Measurements from ENCODE around the gene CDC42BPB.

- TF ChIP-seq CTCF (IDR thresholded peaks at IDR 0.05; ENCODE audit: insufficient read depth, low read depth, low read length) (no peak), EZH2 (IDR thresholded peaks at IDR 0.05; ENCODE audit: insufficient read depth, low read length) (no peak)
Observed at GRCh38 chr14:102983496-102983895, 73.9 kb downstream of the CDC42BPB start.
